Measurements from ENCODE around the gene DNAJC6. TPM values are rescaled to one million over a fixed set of nuclear protein-coding genes. Genes with fewer than 3 reads are reported as not detected.
"Not testable (repeated sequence)": the region's sequence is repeated elsewhere in the genome, so short reads cannot be mapped to it uniquely, and the experiment has no call there.

Gene DNAJC6
- total RNA-seq, 6 experiments from 2014 or later = 13.5 to 17.7 (median 15.3) TPM

DNA sequence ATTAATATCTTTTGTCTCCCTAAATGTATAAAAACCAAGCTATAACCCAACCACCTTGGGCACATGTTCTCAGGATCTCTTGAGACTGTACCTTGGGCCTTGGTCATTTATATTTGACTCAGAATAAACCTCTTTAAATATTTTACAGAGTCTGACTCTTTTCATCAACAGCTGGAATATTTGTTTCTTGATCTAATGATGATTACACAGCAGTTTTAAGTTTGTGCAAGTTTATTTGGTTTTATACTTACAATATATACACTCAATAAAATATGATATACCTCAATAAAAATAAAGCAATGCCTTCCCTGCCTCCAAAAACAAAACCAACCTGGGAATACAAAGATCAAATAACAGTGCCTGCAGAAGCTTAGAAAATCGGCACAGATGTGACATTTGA, 133.1 kb downstream of the DNAJC6 start:
- no peak overlapping the region for H3K4me3 Mint-ChIP-seq
- H3K27ac Mint-ChIP-seq = no peak overlapping the region
- peaks cover 1% of the 10 kb centered on the region; the same call in 1 of the 2 replicates for H3K27me3 Mint-ChIP-seq (ENCODE audit: insufficient read depth)
- H3K4me1 Mint-ChIP-seq (ENCODE audit: low read depth) = peaks cover 20% of the 10 kb centered on the region
- no peaks in the 10 kb centered on the region for H3K9me3 Mint-ChIP-seq
- DNase-seq = no peak
- TF ChIP-seq CTCF (IDR thresholded peaks at IDR 0.05) = no peak
- H3K36me3 Mint-ChIP-seq (ENCODE audit: low read depth) = no peaks in the 10 kb centered on the region

DNA sequence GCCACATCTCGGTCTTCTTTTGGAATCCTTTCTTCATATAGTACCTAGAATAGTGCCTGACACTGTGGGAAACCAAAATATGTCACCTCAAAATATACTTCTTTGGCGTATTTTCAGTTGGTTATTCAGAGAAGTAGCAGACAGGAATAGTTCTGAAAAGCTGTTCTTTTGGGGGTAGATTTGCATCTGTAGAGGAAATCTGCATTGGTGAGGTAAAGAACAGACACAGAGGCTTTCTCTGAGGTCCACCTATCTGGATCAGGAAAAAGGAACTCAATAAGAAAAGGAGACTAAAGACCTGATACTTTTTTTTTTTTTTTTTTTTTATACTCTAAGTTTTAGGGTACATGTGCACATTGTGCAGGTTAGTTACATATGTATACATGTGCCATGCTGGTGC, 134.3 kb downstream of the DNAJC6 start:
- no peak for TF ChIP-seq CTCF (IDR thresholded peaks at IDR 0.05)
- Mint-ChIP-seq H3K27me3 (ENCODE audit: insufficient read depth) (peaks cover 1% of the 10 kb centered on the region; the same call in 1 of the 2 replicates), H3K4me3 (no peak overlapping the region), H3K27ac (no peak overlapping the region), H3K9me3 (no peaks in the 10 kb centered on the region), H3K36me3 (ENCODE audit: low read depth) (no peaks in the 10 kb centered on the region), H3K4me1 (ENCODE audit: low read depth) (peaks cover 20% of the 10 kb centered on the region)
- DNase-seq = no peak

DNA sequence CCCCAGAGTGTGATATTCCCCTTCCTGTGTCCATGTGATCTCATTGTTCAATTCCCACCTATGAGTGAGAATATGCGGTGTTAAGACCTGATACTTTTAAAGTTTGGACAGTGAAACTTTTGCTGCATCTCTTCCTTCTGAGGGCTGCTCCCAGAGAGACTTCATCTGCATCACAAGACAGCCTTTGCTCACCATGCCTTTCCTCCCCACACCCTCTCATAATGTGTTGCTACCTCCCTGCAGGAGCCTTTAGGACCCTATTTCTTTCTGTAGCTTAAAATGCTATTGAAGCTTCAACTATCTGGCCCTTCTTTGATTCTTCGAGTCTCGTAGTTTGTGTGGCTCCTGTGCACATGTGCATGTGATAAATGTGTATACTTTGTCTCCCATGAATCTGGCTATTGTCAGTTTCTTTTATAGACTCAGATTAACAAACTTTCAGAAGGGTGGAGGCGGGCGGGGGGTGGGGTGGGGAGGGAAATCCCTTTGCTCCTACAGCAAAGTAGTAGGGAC, 134.8 kb downstream of the DNAJC6 start:
- no peaks in the 10 kb centered on the region for H3K36me3 Mint-ChIP-seq (ENCODE audit: low read depth)
- no peak overlapping the region for H3K27ac Mint-ChIP-seq
- no peak for DNase-seq
- no peak for TF ChIP-seq CTCF (IDR thresholded peaks at IDR 0.05)
- H3K9me3 Mint-ChIP-seq = no peaks in the 10 kb centered on the region
- H3K4me3 Mint-ChIP-seq = no peak overlapping the region
- H3K27me3 Mint-ChIP-seq (ENCODE audit: insufficient read depth) = peaks cover 1% of the 10 kb centered on the region; the same call in 1 of the 2 replicates
- H3K4me1 Mint-ChIP-seq (ENCODE audit: low read depth) = peaks cover 20% of the 10 kb centered on the region

GRCh38 chr1:65445837-65446236, 136.5 kb downstream of the DNAJC6 start:
- TF ChIP-seq CTCF (IDR thresholded peaks at IDR 0.05) = no peak
- no peak for DNase-seq
- Mint-ChIP-seq H3K4me3 (no peak overlapping the region), H3K9me3 (no peaks in the 10 kb centered on the region), H3K4me1 (ENCODE audit: low read depth) (peaks cover 10% of the 10 kb centered on the region), H3K27me3 (ENCODE audit: insufficient read depth) (no peaks in the 10 kb centered on the region), H3K27ac (no peak overlapping the region), H3K36me3 (ENCODE audit: low read depth) (no peaks in the 10 kb centered on the region)

DNA sequence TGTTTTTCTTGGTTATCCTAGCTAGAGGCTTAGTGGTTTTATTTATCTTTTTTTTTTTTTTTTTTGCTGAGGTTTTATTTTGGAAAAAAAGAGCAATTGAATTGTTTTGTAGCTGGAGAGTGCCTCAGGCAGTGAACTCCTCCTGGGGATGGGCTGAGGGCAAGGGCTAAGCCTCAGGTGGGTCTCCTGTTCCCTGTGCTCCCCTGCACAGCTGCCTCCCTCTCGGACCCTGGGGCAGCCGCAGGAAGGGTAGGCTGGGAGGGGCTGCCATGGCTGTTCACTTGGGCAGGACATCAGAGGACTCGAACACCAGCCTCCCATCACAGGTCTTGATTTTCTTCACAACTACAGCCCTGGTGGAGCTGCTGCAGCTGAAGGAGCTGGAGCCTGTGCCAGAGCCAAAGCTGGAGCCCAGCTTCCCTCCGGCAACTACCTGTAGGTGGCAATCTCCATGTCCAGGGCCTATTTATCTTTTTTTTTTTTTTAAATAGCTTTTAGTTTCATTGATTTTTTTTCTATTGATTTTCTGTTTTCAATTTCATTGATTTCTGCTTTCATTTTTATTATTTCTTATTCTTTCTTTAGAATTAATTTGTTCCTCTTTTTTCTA, 140.0 kb downstream of the DNAJC6 start:
- peak; percentile 54 for TF ChIP-seq CTCF (IDR thresholded peaks at IDR 0.05)
- Mint-ChIP-seq H3K36me3 (ENCODE audit: low read depth) (no peaks in the 10 kb centered on the region), H3K27ac (no peak overlapping the region), H3K9me3 (no peaks in the 10 kb centered on the region), H3K4me3 (no peak overlapping the region), H3K4me1 (ENCODE audit: low read depth) (no peaks in the 10 kb centered on the region), H3K27me3 (ENCODE audit: insufficient read depth) (no peaks in the 10 kb centered on the region)
- DNase-seq = no peak

DNA sequence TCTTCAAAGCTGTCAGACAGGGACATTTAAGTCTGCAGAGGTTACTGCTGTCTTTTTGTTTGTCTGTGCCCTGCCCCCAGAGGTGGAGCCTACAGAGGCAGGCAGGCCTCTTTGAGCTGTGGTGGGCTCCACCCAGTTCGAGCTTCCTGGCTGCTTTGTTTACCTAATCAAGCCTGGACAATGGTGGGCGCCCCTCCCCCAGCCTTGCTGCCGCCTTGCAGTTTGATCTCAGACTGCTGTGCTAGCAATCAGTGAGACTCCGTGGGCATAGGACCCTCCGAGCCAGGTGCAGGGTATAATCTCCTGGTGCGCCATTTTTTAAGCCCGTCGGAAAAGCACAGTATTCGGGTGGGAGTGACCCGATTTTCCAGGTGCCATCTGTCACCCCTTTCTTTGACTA, 146.3 kb downstream of the DNAJC6 start:
- not testable (repeated sequence) for H3K4me3 Mint-ChIP-seq; DNase-seq; H3K27ac Mint-ChIP-seq; H3K27me3 Mint-ChIP-seq (ENCODE audit: insufficient read depth); H3K9me3 Mint-ChIP-seq
- Mint-ChIP-seq H3K36me3 (ENCODE audit: low read depth) (peaks cover 10% of the 10 kb centered on the region), H3K4me1 (ENCODE audit: low read depth) (peaks cover 14% of the 10 kb centered on the region)
